Stimulated activated CD4-positive, alpha-beta T cell treated with anti-CD3 and anti-CD28 coated beads, TNF-alpha, amount 100 ng/mL, for 24 hours (primary cell): Measurements from ENCODE around the gene COL4A2.

Experiments used
- DNase-seq, 3 experiments: peaks; one replicate each; pipeline ENCODE4 v3.0.0-alpha.2; 2020; ENCODE audit warnings: low read depth in 3 of 3

The COL4A2 gene

GRCh38 chr13:110557610-110558305 lies 250.7 kb downstream of the COL4A2 start:
- DNase-seq = no peak

DNA sequence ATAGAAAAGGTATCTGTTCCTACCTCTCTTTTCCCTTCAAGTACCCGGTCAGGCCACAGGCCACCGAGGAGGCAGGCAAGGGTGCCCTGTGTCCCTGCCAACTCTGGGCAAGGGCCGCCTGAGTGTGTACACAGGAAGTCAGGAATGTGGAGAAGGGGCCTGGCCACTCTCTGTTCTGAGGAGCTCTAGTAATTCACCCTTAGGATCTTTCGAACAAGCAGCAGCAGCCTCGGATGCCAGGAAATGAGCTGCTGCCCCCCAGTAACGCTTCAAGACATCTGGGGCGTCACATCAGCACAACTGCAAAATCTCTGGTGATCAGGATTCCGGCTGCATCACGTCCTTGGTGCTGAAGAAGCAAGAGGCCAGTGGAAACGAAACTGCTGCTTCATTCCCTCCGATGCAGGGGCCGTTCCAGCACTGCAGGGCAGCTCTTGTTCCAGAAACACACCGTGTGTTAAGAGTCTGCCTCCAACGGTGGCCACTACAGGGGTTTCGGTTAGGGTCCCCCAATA lies 252.4 kb downstream of the COL4A2 start:
- DNase-seq = no peak

DNA sequence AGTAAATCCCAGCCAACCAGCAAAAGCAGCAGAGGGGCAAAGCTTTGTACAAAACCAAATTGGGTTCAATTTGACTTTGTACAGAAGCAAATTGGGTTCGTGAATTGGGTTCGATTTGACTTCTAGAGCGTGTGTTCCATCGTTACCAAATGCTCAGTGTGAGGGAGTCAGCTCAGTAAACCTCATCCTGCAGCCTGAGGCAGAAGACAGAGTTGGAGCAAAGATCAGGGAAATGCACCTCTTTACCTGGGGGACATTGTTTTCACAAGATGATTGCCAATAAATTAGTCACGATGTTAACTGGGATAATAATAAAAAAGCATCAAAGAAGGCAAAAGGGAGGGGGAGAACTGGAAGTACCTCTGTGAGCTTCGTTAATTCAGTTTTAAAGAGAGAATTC lies 252.9 kb downstream of the COL4A2 start:
- no peak for DNase-seq

GRCh38 chr13:110560601-110561343 lies 253.7 kb downstream of the COL4A2 start:
- DNase-seq = no peak

DNA sequence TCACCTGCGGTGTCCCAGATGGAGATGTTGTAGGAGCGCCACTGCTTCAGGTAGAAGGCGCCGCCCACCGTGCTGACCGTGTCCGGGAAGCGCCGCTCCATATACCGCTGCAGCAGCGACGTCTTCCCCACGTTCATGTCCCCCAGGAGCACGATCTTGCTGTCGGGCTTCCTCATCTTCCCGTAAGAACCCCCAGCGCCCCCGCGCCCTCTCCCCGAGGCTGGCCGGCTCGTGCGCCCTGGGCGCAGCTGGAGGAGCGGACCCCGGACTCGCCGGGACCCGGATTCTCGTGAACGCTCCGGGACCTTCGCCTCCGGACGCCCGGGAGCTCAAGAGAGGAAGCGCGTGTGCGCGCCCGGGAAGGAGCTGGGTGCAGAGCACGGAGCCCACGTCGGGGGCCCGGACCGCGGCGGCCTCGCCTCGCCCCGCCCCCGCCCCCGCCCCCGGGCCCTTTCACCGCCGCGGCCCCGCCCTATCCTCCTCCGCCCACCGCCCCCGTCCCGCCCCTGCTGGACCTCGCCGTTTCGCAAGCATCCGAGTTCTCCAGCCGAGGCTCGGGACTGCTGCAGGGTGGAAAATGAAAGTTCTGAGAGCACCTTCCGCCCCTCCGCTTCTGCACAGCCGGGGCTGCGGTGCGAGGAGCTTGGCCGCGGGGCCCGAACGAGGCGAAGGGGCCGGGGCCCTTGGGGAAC lies 254.4 kb downstream of the COL4A2 start, which contains the start of gene RAB20:
Gene RAB20 (minus strand): TSS at position 379 of the 692 bp plus-strand sequence. CDS start 203 bp downstream, at position 176.
- peak; percentile 9 to 60 (median 16) for DNase-seq

DNA sequence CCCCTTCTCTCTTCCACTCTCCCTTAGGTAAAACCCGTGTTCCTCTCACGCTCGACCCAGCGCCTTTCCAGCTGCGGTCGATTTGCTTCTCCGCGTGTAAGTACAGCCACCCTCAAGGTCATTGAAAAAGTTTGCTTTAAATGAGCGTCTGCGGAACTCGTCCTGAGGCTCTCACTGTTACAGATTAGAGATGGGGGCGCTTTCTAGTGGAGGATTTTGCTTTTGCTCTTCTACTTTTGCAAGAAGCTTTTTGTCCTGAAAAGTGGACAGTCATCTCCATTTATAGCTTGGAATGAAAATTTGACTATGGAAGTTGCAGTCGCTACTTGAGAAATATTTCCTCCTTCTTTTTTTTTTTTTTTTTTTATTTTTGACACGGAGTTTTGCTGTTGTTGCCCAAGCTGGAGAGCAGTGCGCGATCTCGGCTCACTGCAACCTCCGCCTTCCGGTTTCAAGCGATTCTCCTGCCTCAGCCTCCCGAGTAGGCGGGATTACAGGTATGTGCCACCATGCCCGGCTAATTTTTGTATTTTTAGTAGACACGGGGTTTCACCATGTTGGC lies 255.0 kb downstream of the COL4A2 start:
- DNase-seq = peak in 1 of 3 experiments; percentile 11
